HCT116 (cell line): ENCODE data around the gene MED16. TPM values are rescaled to one million over a fixed set of nuclear protein-coding genes. Genes with fewer than 3 reads are reported as not detected.

Experiments used
- ATAC-seq: fragments of 200-7000 bp; cut with Tn5 transposase; 2 replicates; pipeline ENCODE4 v1.9.1; 2020; ENCODE audit warnings: mild to moderate bottlenecking, moderate library complexity
- BruUV-seq: library from RNA; stranded (reverse); fragments of 400-500 nt; replicated peaks from 2 replicates; lab custom pipeline; 2021; lab: Mats Ljungman, UMichigan
- CTCF ChIA-PET: fragments of 300-600 bp; sonication (Branson Sonifier 250); formaldehyde crosslinking; loops from one replicate; lab custom pipeline; 2021; ENCODE audit warnings: antibody characterized with exemption; lab: Charles Lee
- POLR2A ChIA-PET: fragments of 300-600, 350-600 bp; sonication (Branson Sonifier 250); formaldehyde crosslinking; loops from one replicate; lab custom pipeline; 2021; ENCODE audit warnings: antibody characterized with exemption; lab: Charles Lee
- RAD21 ChIA-PET, 2 experiments: fragments of 300-600 bp; sonication (Branson Sonifier 250); formaldehyde crosslinking; loops; one replicate each; lab custom pipeline; 2023; ENCODE audit warnings: low total read pairs in 2 of 2; ENCODE audit not compliant: uncharacterized antibody in 2 of 2, unreplicated experiment in 2 of 2, low non-redundant PET in 1 of 2; lab: Charles Lee
- DNase-seq: peaks from one replicate; pipeline ENCODE4 v3.0.0-alpha.2; 2010; ENCODE audit warnings: low read depth, low spot score
- H2AFZ ChIP-seq: fragments of 200-600 bp; shearing (Covaris generic), sonication (generic); 2 replicates; pipeline ENCODE4 v1.6.1; 2017; ENCODE audit warnings: low read depth, mixed run types, mixed read lengths, antibody characterized with exemption, low read length; ENCODE audit not compliant: poor library complexity, severe bottlenecking
- H3K27ac ChIP-seq: 2 replicates; pipeline ENCODE4 v1.5.1; 2012; ENCODE audit warnings: low read depth, low read length
- H3K27me3 ChIP-seq: fragments of 200-600 bp; sonication (generic); 2 replicates; pipeline ENCODE4 v1.6.1; 2016; ENCODE audit warnings: mixed run types, low read length, mixed read lengths; ENCODE audit not compliant: insufficient read depth
- H3K36me3 ChIP-seq, 2 experiments: fragments of 200-500 bp in 1 of 2; fragments of 200-600 bp in 1 of 2; sonication (Bioruptor generic) in 1 of 2; sonication (generic) in 1 of 2; 2 replicates each; pipeline versions ENCODE4 v1.5.1 to v1.6.1; 2014 to 2016; ENCODE audit warnings: low read length in 2 of 2, inconsistent platforms in 1 of 2, mixed read lengths in 1 of 2, mixed run types in 1 of 2; ENCODE audit not compliant: insufficient read depth in 2 of 2, control insufficient read depth in 1 of 2
- H3K4me1 ChIP-seq, 2 experiments: fragments of 200-600 bp in 1 of 2; sonication (generic) in 1 of 2; 2 replicates each; pipeline versions ENCODE4 v1.5.1 to v1.6.1; 2012 to 2017; ENCODE audit warnings: low read length in 2 of 2, inconsistent platforms in 1 of 2, mild to moderate bottlenecking in 1 of 2, mixed read lengths in 1 of 2, mixed run types in 1 of 2, moderate library complexity in 1 of 2; ENCODE audit not compliant: insufficient read depth in 2 of 2, control insufficient read depth in 1 of 2
- H3K4me2 ChIP-seq: fragments of 200-600 bp; sonication (generic); 2 replicates; pipeline ENCODE4 v1.6.1; 2017; ENCODE audit warnings: mixed run types, low read length, mixed read lengths
- H3K4me3 ChIP-seq, 2 experiments: fragments of 200-600 bp in 1 of 2; sonication (generic) in 1 of 2; replicated peaks in 1 of 2; 2 replicates each; pipeline ENCODE4 v1.5.1; 2011 to 2016; ENCODE audit warnings: low read length in 2 of 2, control low read depth in 1 of 2, low read depth in 1 of 2, mild to moderate bottlenecking in 1 of 2, mixed read lengths in 1 of 2, mixed run types in 1 of 2
- H3K79me2 ChIP-seq: fragments of 200-600 bp; sonication (generic); 2 replicates; pipeline ENCODE4 v1.6.1; 2017; ENCODE audit warnings: mild to moderate bottlenecking, mixed run types, low read length, moderate library complexity, mixed read lengths; ENCODE audit not compliant: insufficient read depth
- H3K9ac ChIP-seq: fragments of 200-600 bp; sonication (generic); 2 replicates; pipeline ENCODE4 v1.6.1; 2016; ENCODE audit warnings: low read length, mixed read lengths
- H3K9me2 ChIP-seq: fragments of 200-600 bp; sonication (generic), shearing (Covaris generic); 2 replicates; pipeline ENCODE4 v1.6.1; 2017; ENCODE audit warnings: mixed run types, mild to moderate bottlenecking, moderate library complexity; ENCODE audit not compliant: insufficient read depth
- H3K9me3 ChIP-seq, 2 experiments: fragments of 200-500 bp in 1 of 2; fragments of 200-600 bp in 1 of 2; sonication (Bioruptor generic) in 1 of 2; sonication (generic) in 1 of 2; 2 replicates each; pipeline ENCODE4 v1.6.1; 2014 to 2017; ENCODE audit warnings: low read length in 2 of 2, mixed read lengths in 2 of 2, inconsistent platforms in 1 of 2, low read depth in 1 of 2, mild to moderate bottlenecking in 1 of 2, mixed run types in 1 of 2, moderate library complexity in 1 of 2; ENCODE audit not compliant: control insufficient read depth in 1 of 2, insufficient read depth in 1 of 2
- H4K20me1 ChIP-seq: fragments of 200-600 bp; sonication (generic), shearing (Covaris generic); 2 replicates; pipeline ENCODE4 v1.6.1; 2017; ENCODE audit warnings: mixed run types, mild to moderate bottlenecking, moderate library complexity; ENCODE audit not compliant: insufficient read depth
- ATF3 ChIP-seq: IDR thresholded peaks from 2 replicates; pipeline ENCODE4 v1.6.1; 2012
- CBX3 ChIP-seq: IDR thresholded peaks from 2 replicates; pipeline ENCODE4 v1.6.1; 2012; ENCODE audit warnings: low read depth
- CTCF ChIP-seq, 3 experiments: fragments of 200-600 bp in 1 of 3; sonication (generic) in 1 of 3; IDR thresholded peaks in 2 of 3; conservative IDR thresholded peaks in 1 of 3; 2 replicates each; pipeline ENCODE4 v1.5.1; 2012 to 2017; ENCODE audit warnings: low read depth in 2 of 3, low read length in 2 of 3, antibody characterized with exemption in 1 of 3, borderline replicate concordance in 1 of 3, control low read depth in 1 of 3, mild to moderate bottlenecking in 1 of 3, mixed read lengths in 1 of 3, mixed run types in 1 of 3, moderate library complexity in 1 of 3; ENCODE audit not compliant: insufficient read depth in 1 of 3
- EGR1 ChIP-seq: IDR thresholded peaks from 2 replicates; pipeline ENCODE4 v1.6.1; 2012; ENCODE audit warnings: low read depth
- ELF1 ChIP-seq: IDR thresholded peaks from 2 replicates; pipeline ENCODE4 v1.6.1; 2012; ENCODE audit warnings: low read depth, borderline replicate concordance
- EZH2phosphoT487 ChIP-seq: fragments of 200-600 bp; IDR thresholded peaks from 2 replicates; pipeline ENCODE4 v1.6.1; 2018; ENCODE audit warnings: antibody characterized with exemption, borderline replicate concordance
- FOSL1 ChIP-seq: IDR thresholded peaks from 2 replicates; pipeline ENCODE4 v1.6.1; 2012; ENCODE audit warnings: low read depth
- MAX ChIP-seq: IDR thresholded peaks from 2 replicates; pipeline ENCODE4 v1.6.1; 2012
- POLR2A ChIP-seq: IDR thresholded peaks from 2 replicates; pipeline ENCODE4 v1.7.0; 2011; ENCODE audit warnings: borderline replicate concordance; ENCODE audit not compliant: insufficient read depth, insufficient read length; ENCODE audit errors: extremely low read depth
- POLR2AphosphoS5 ChIP-seq: IDR thresholded peaks from 2 replicates; pipeline ENCODE4 v1.6.1; 2011; ENCODE audit warnings: mild to moderate bottlenecking, low read depth, low read length, moderate library complexity
- RAD21 ChIP-seq: IDR thresholded peaks from 2 replicates; pipeline ENCODE4 v1.6.1; 2012; ENCODE audit warnings: low read depth, mild to moderate bottlenecking
- SIN3A ChIP-seq: IDR thresholded peaks from 2 replicates; pipeline ENCODE4 v1.6.1; 2012; ENCODE audit warnings: low read depth
- SRF ChIP-seq: IDR thresholded peaks from 2 replicates; pipeline ENCODE4 v1.6.1; 2012; ENCODE audit warnings: low read depth
- YY1 ChIP-seq: IDR thresholded peaks from 2 replicates; pipeline ENCODE4 v1.6.1; 2011; ENCODE audit warnings: low read length, low read depth, moderate library complexity, mild to moderate bottlenecking; ENCODE audit not compliant: insufficient replicate concordance; ENCODE audit errors: extremely low read depth
- ZFX ChIP-seq: fragments of 450-650 bp; IDR thresholded peaks from 2 replicates; pipeline ENCODE4 v1.6.1; 2017
- intact Hi-C: fragments of 100-400 bp; cut with micrococcal nuclease; formaldehyde crosslinking; loops from 2 replicates; pipeline ENCODE4 v1.10.0; 2022
- total RNA-seq: library from RNA; stranded (reverse); gene quantifications from one replicate; pipeline ENCODE4 v1.2.1, GENCODE V29; 2021; ENCODE audit not compliant: unreplicated experiment

Gene MED16
- total RNA-seq, 1 experiment from 2014 or later = 73.6 TPM

GRCh38 chr19:827314-827709 lies 65.7 kb downstream of the MED16 start:
- no peak overlapping the region for H3K4me2 ChIP-seq
- H3K9me2 ChIP-seq = no peaks in the 10 kb centered on the region
- no peak for DNase-seq
- H3K4me3 ChIP-seq = no peak overlapping the region
- H3K9ac ChIP-seq = no peak overlapping the region
- TF ChIP-seq POLR2A = no peak
- no peak for TF ChIP-seq EZH2phosphoT487
- no peak for TF ChIP-seq ATF3
- no peak for TF ChIP-seq MAX
- TF ChIP-seq CBX3 = no peak
- no peak for TF ChIP-seq YY1
- H3K27ac ChIP-seq = no peak overlapping the region
- ChIA-PET RAD21 (no interaction called here), CTCF (no interaction called here), POLR2A (no interaction called here)
- no TSS peak for BruUV-seq
- no peaks in the 10 kb centered on the region for H4K20me1 ChIP-seq
- H3K27me3 ChIP-seq = no peaks in the 10 kb centered on the region
- H3K4me1 ChIP-seq = peaks cover 7 to 9% of the 10 kb centered on the region in 2 experiments; a peak in 3 of 4 replicates
- no peak for ATAC-seq
- no peak overlapping the region for H2AFZ ChIP-seq
- no peaks in the 10 kb centered on the region for H3K9me3 ChIP-seq
- no peaks in the 10 kb centered on the region for H3K79me2 ChIP-seq
- no peaks in the 10 kb centered on the region for H3K36me3 ChIP-seq
- intact Hi-C loops = no loop called here

- RAD21 ChIA-PET = no interaction called here
- CTCF ChIA-PET = no interaction called here
- TF ChIP-seq POLR2A (no peak), POLR2AphosphoS5 (no peak), EGR1 (no peak), ATF3 (no peak), CBX3 (no peak), ZFX (no peak), FOSL1 (no peak), CTCF (IDR thresholded peaks at IDR 0.05 in 2 of 3, conservative IDR thresholded peaks at IDR 0.05 in 1 of 3; ENCODE audit: borderline replicate concordance in 1 of 3, insufficient read depth in 1 of 3, low read depth in 2 of 3, low read length in 2 of 3) (no peak), SIN3A (no peak), MAX (no peak), YY1 (no peak), ELF1 (no peak), RAD21 (no peak), SRF (no peak)
- ATAC-seq (no peak), DNase-seq (no peak)
- POLR2A ChIA-PET = no interaction called here
- Histone ChIP-seq H3K9me2 (no peaks in the 10 kb centered on the region), H4K20me1 (no peaks in the 10 kb centered on the region), H3K4me1 (peaks cover 7 to 9% of the 10 kb centered on the region in 2 experiments; a peak in 3 of 4 replicates), H3K4me2 (no peak overlapping the region), H3K27me3 (no peaks in the 10 kb centered on the region), H3K79me2 (no peaks in the 10 kb centered on the region), H3K27ac (no peak overlapping the region), H3K9ac (no peak overlapping the region), H3K4me3 (no peak overlapping the region), H3K9me3 (no peaks in the 10 kb centered on the region), H2AFZ (no peak overlapping the region), H3K36me3 (no peaks in the 10 kb centered on the region)
- intact Hi-C loops = no loop called here
- BruUV-seq = no TSS peak
These were observed 66.9 kb downstream of the MED16 start for GRCh38 chr19:825897-826644.
